Ascending aorta (tissue), 2 donors: Measurements from ENCODE around the gene AIP. TPM values are rescaled to one million over a fixed set of nuclear protein-coding genes. Genes with fewer than 3 reads are reported as not detected.
"Not testable (repeated sequence)": the region's sequence is repeated elsewhere in the genome, so short reads cannot be mapped to it uniquely, and the experiment has no call there.

Experiments used
- DNase-seq, 2 donors: peaks; one replicate each; pipeline ENCODE4 v3.0.0-alpha.2; 2019; ENCODE audit warnings: low spot score in 2 of 2
- H3K27ac ChIP-seq, 2 donors: fragments of 200-600 bp; sonication (generic); one replicate each; pipeline ENCODE4 v1.5.1; 2016 to 2017; ENCODE audit warnings: mild to moderate bottlenecking in 1 of 2
- H3K27me3 ChIP-seq: fragments of 200-600 bp; sonication (generic); one replicate; pipeline ENCODE4 v1.5.1; 2017
- H3K36me3 ChIP-seq, 2 donors: fragments of 200-600 bp; sonication (generic); one replicate each; pipeline ENCODE4 v1.5.1; 2016
- H3K4me1 ChIP-seq, 2 donors: fragments of 200-600 bp; sonication (generic); one replicate each; pipeline ENCODE4 v1.5.1; 2016 to 2017; ENCODE audit warnings: mild to moderate bottlenecking in 1 of 2
- H3K4me3 ChIP-seq, 2 donors: fragments of 200-600 bp; sonication (generic); one replicate each; pipeline ENCODE4 v1.5.1; 2016 to 2017; ENCODE audit warnings: mild to moderate bottlenecking in 1 of 2
- H3K9me3 ChIP-seq, 2 donors: fragments of 200-600 bp; sonication (generic); one replicate each; pipeline ENCODE4 v1.5.1; 2016
- CTCF ChIP-seq, 3 experiments: fragments of 200-600 bp in 2 of 3; fragments of 450-650 bp in 1 of 3; sonication (generic) in 2 of 3; IDR thresholded peaks; one replicate each; pipeline ENCODE4 v1.5.1; 2016 to 2019; ENCODE audit warnings: antibody characterized with exemption in 3 of 3, mild to moderate bottlenecking in 1 of 3, moderate library complexity in 1 of 3
- intact Hi-C: fragments of 100-400 bp; cut with DNase I; formaldehyde crosslinking; loops from one replicate; pipeline ENCODE4 v1.15.1; 2023
- total RNA-seq: library from RNA; depleted of rRNA; stranded (reverse); fragments of >200 nt; gene quantifications from one replicate; pipeline ENCODE4 v1.1.0, GENCODE V29; 2016

Gene AIP
- total RNA-seq, 1 donor from 2014 or later, result 116 TPM

- no peaks in the 10 kb centered on the region for H3K36me3 ChIP-seq
- H3K4me1 ChIP-seq, result peaks cover 5 to 25% of the 10 kb centered on the region in 2 donors
- no peaks in the 10 kb centered on the region for H3K9me3 ChIP-seq
- DNase-seq, result no peak
- H3K27me3 ChIP-seq, result no peaks in the 10 kb centered on the region
- H3K4me3 ChIP-seq, result peak overlapping the region; percentile 60 to 70
- intact Hi-C loops, result no loop called here
- no peak for TF ChIP-seq CTCF (IDR thresholded peaks at IDR 0.05)
- peak overlapping the region; percentile 90 to 94 for H3K27ac ChIP-seq
Measured at GRCh38 chr11:67465189-67465510, 17.7 kb upstream of the AIP start.

GRCh38 chr11:67465530-67465929, 17.3 kb upstream of the AIP start:
- H3K9me3 ChIP-seq, DNase-seq, intact Hi-C loops, H3K36me3 ChIP-seq, H3K27me3 ChIP-seq: not testable (repeated sequence)
- peak overlapping the region; percentile 60 to 70 for H3K4me3 ChIP-seq
- peak overlapping the region; percentile 90 to 94 for H3K27ac ChIP-seq
- peaks cover 5 to 25% of the 10 kb centered on the region in 2 donors for H3K4me1 ChIP-seq

GRCh38 chr11:67466367-67466766, 16.5 kb upstream of the AIP start:
- Histone ChIP-seq H3K4me3 (no peak overlapping the region), H3K4me1 (peaks cover 5 to 25% of the 10 kb centered on the region in 2 donors), H3K9me3 (no peaks in the 10 kb centered on the region), H3K36me3 (no peaks in the 10 kb centered on the region), H3K27me3 (no peaks in the 10 kb centered on the region), H3K27ac (peak overlapping the region; percentile 35 to 94)
- DNase-seq, result no peak
- TF ChIP-seq CTCF (IDR thresholded peaks at IDR 0.05), result no peak
- intact Hi-C loops, result no loop called here

- DNase-seq, result no peak
- H3K4me1 ChIP-seq, result peaks cover 5 to 25% of the 10 kb centered on the region in 2 donors
- no peak for TF ChIP-seq CTCF (IDR thresholded peaks at IDR 0.05)
- no peaks in the 10 kb centered on the region for H3K27me3 ChIP-seq
- intact Hi-C loops, result no loop called here
- H3K4me3 ChIP-seq, result peak overlapping the region in 1 of 2 donors; percentile 69
- peak overlapping the region; percentile 63 to 71 for H3K27ac ChIP-seq
- no peaks in the 10 kb centered on the region for H3K36me3 ChIP-seq
- H3K9me3 ChIP-seq, result no peaks in the 10 kb centered on the region
Measured at GRCh38 chr11:67466962-67467771, 15.7 kb upstream of the AIP start.

GRCh38 chr11:67468056-67468455, 14.8 kb upstream of the AIP start:
- peaks cover 5 to 25% of the 10 kb centered on the region in 2 donors for H3K4me1 ChIP-seq

More at GRCh38 chr11:67468056-67468455, 14.8 kb upstream of the AIP start:
- Histone ChIP-seq H3K27ac (peak overlapping the region; percentile 63 to 71), H3K4me3 (peak overlapping the region; percentile 61 to 69), H3K27me3 (no peaks in the 10 kb centered on the region), H3K36me3 (no peaks in the 10 kb centered on the region), H3K9me3 (no peaks in the 10 kb centered on the region)
- DNase-seq, result no peak
- TF ChIP-seq CTCF (IDR thresholded peaks at IDR 0.05), result no peak
- intact Hi-C loops, result no loop called here
